Measurements from ENCODE around the gene CHN2.

DNA sequence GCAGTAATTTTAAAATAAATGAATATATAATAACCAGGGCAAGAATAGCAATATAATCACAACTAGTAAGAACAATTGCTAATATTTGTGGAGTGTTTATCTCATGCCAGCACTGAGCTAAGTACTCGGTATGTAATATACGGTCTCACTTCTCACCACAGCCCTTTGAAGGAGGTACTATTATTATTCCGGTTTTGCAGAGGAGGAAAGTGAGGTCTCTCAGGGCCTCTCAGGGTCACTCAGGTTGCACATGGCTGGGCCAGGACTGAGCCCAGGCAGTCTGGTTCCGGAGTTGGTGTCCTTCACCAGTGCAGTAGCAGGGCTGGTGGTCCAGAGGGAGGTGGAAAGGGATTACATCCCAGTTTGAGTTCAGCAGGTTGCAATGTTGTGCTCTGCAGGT is 80.9 kb downstream of the CHN2 start:
- TF ChIP-seq, protein P1, sequence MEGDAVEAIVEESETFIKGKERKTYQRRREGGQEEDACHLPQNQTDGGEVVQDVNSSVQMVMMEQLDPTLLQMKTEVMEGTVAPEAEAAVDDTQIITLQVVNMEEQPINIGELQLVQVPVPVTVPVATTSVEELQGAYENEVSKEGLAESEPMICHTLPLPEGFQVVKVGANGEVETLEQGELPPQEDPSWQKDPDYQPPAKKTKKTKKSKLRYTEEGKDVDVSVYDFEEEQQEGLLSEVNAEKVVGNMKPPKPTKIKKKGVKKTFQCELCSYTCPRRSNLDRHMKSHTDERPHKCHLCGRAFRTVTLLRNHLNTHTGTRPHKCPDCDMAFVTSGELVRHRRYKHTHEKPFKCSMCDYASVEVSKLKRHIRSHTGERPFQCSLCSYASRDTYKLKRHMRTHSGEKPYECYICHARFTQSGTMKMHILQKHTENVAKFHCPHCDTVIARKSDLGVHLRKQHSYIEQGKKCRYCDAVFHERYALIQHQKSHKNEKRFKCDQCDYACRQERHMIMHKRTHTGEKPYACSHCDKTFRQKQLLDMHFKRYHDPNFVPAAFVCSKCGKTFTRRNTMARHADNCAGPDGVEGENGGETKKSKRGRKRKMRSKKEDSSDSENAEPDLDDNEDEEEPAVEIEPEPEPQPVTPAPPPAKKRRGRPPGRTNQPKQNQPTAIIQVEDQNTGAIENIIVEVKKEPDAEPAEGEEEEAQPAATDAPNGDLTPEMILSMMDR (IDR thresholded peaks at IDR 0.05 in 2 of 3, conservative IDR thresholded peaks at IDR 0.05 in 1 of 3; ENCODE audit: borderline replicate concordance in 1 of 3, insufficient read depth in 1 of 3, low read depth in 2 of 3, low read length in 2 of 3): no peak
- no peak for TF ChIP-seq CEBPB (IDR thresholded peaks at IDR 0.05; ENCODE audit: low read depth)
- no peak for TF ChIP-seq POLR2A (IDR thresholded peaks at IDR 0.05; ENCODE audit: borderline replicate concordance, extremely low read depth, insufficient read depth, insufficient read length)
- TF ChIP-seq CBX3 (IDR thresholded peaks at IDR 0.05; ENCODE audit: low read depth): no peak
- no peak for TF ChIP-seq ELF1 (IDR thresholded peaks at IDR 0.05; ENCODE audit: borderline replicate concordance, low read depth)
- TF ChIP-seq EZH2phosphoT487 (IDR thresholded peaks at IDR 0.05; ENCODE audit: borderline replicate concordance): no peak
- TF ChIP-seq SIN3A (IDR thresholded peaks at IDR 0.05; ENCODE audit: low read depth): no peak

Data from HCT116 (cell line).